Parathyroid adenoma (tissue), 2 donors: ENCODE results near the gene FRA10AC1.

Experiments
- H2AFZ ChIP-seq: fragments of 300-600 bp; sonication (generic); one replicate; pipeline ENCODE4 v1.7.0; 2017; ENCODE audit warnings: antibody characterized with exemption, mild to moderate bottlenecking
- H3K27ac ChIP-seq: fragments of 300-600 bp; sonication (generic); one replicate; pipeline ENCODE4 v1.7.0; 2017
- H3K27me3 ChIP-seq: fragments of 300-600 bp; sonication (generic); one replicate; pipeline ENCODE4 v1.7.0; 2017; ENCODE audit warnings: low read length; ENCODE audit not compliant: control insufficient read depth, insufficient read depth
- H3K36me3 ChIP-seq: fragments of 300-600 bp; sonication (generic); one replicate; pipeline ENCODE4 v1.7.0; 2017; ENCODE audit warnings: low read length; ENCODE audit not compliant: control insufficient read depth, insufficient read depth
- H3K4me1 ChIP-seq: fragments of 300-600 bp; sonication (generic); one replicate; pipeline ENCODE4 v1.7.0; 2017; ENCODE audit warnings: control low read depth
- H3K4me2 ChIP-seq: fragments of 300-600 bp; sonication (generic); one replicate; pipeline ENCODE4 v1.7.0; 2017; ENCODE audit warnings: low read length
- H3K4me3 ChIP-seq: fragments of 300-600 bp; sonication (generic); one replicate; pipeline ENCODE4 v1.7.0; 2017; ENCODE audit warnings: low read depth, low read length
- H3K79me2 ChIP-seq: fragments of 300-600 bp; sonication (generic); one replicate; pipeline ENCODE4 v1.7.0; 2017; ENCODE audit warnings: control low read depth
- H3K9ac ChIP-seq: fragments of 300-600 bp; sonication (generic); one replicate; pipeline ENCODE4 v1.7.0; 2017; ENCODE audit warnings: mild to moderate bottlenecking
- H3K9me3 ChIP-seq: fragments of 300-600 bp; sonication (generic); one replicate; pipeline ENCODE4 v1.7.0; 2017; ENCODE audit warnings: low read length; ENCODE audit not compliant: control insufficient read depth
- CTCF ChIP-seq: fragments of 300-600 bp; sonication (generic); IDR thresholded peaks from one replicate; pipeline ENCODE4 v1.7.0; 2017; ENCODE audit warnings: antibody characterized with exemption, mild to moderate bottlenecking
- donor health status: primary hyperparathyroidism.

Gene FRA10AC1

GRCh38 chr10:93726024-93726423 is 23.6 kb upstream of the FRA10AC1 start:
- Histone ChIP-seq H3K4me2 (no peak overlapping the region), H3K79me2 (no peaks in the 10 kb centered on the region), H3K9ac (no peak overlapping the region), H3K27me3 (no peaks in the 10 kb centered on the region), H3K36me3 (no peaks in the 10 kb centered on the region), H3K4me3 (no peak overlapping the region), H2AFZ (no peak overlapping the region), H3K4me1 (no peaks in the 10 kb centered on the region), H3K9me3 (no peaks in the 10 kb centered on the region), H3K27ac (no peak overlapping the region)
- TF ChIP-seq CTCF, result no peak

DNA sequence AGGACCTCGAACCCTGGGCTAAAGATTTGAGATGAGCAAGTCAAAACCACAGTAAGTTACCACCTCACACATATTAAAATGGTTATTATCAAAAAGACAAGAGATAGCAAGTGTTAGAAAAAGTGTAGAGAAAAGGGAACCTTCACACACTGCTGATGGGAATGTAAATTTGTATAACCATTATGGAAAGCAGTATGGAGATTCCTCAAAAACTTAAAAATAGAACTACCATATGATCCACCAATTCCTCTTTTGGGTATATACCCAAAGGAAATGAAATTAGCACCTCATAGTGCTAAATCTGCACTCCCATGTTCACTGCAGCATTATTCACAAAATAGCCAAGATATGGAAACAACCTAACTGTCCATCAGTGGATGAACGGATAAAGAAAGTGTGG is 20.8 kb upstream of the FRA10AC1 start:
- Histone ChIP-seq H3K9me3 (no peaks in the 10 kb centered on the region), H3K36me3 (no peaks in the 10 kb centered on the region), H3K9ac (no peak overlapping the region), H3K27ac (no peak overlapping the region), H3K27me3 (no peaks in the 10 kb centered on the region), H2AFZ (no peak overlapping the region), H3K79me2 (no peaks in the 10 kb centered on the region), H3K4me2 (no peak overlapping the region), H3K4me3 (no peak overlapping the region), H3K4me1 (no peaks in the 10 kb centered on the region)
- TF ChIP-seq CTCF, result no peak

- H2AFZ ChIP-seq, result no peak overlapping the region
- H3K79me2 ChIP-seq, result no peaks in the 10 kb centered on the region
- H3K4me1 ChIP-seq, result no peaks in the 10 kb centered on the region
- no peaks in the 10 kb centered on the region for H3K36me3 ChIP-seq
- no peak for TF ChIP-seq CTCF
- H3K9ac ChIP-seq, result no peak overlapping the region
- no peak overlapping the region for H3K4me3 ChIP-seq
- H3K9me3 ChIP-seq, result no peaks in the 10 kb centered on the region
- no peaks in the 10 kb centered on the region for H3K27me3 ChIP-seq
- no peak overlapping the region for H3K27ac ChIP-seq
- H3K4me2 ChIP-seq, result no peak overlapping the region
Observed at GRCh38 chr10:93722550-93722949, 20.2 kb upstream of the FRA10AC1 start.

- no peak overlapping the region for H3K4me2 ChIP-seq
- no peaks in the 10 kb centered on the region for H3K4me1 ChIP-seq
- H3K79me2 ChIP-seq, result no peaks in the 10 kb centered on the region
- no peak overlapping the region for H3K9ac ChIP-seq
- no peak overlapping the region for H2AFZ ChIP-seq
- no peaks in the 10 kb centered on the region for H3K9me3 ChIP-seq
- no peak overlapping the region for H3K27ac ChIP-seq
- no peaks in the 10 kb centered on the region for H3K27me3 ChIP-seq
- TF ChIP-seq CTCF, result no peak
- no peaks in the 10 kb centered on the region for H3K36me3 ChIP-seq
- H3K4me3 ChIP-seq, result no peak overlapping the region
Observed at GRCh38 chr10:93719901-93720300, 17.5 kb upstream of the FRA10AC1 start.

- Histone ChIP-seq H3K4me3 (no peak overlapping the region), H3K27ac (no peak overlapping the region), H3K4me2 (no peak overlapping the region), H3K36me3 (no peaks in the 10 kb centered on the region), H3K9me3 (no peaks in the 10 kb centered on the region), H3K9ac (no peak overlapping the region), H3K79me2 (no peaks in the 10 kb centered on the region), H3K4me1 (no peaks in the 10 kb centered on the region), H3K27me3 (no peaks in the 10 kb centered on the region), H2AFZ (peak overlapping the region; percentile 43)
- TF ChIP-seq CTCF, result no peak
Observed at GRCh38 chr10:93718937-93719725, 16.7 kb upstream of the FRA10AC1 start.
